RPMI8226 (cell line): ENCODE results near the gene PEX10.
A peak's percentile ranks its signal among the peaks of the same experiment; 100 is the strongest.
"Not testable (repeated sequence)": the region's sequence is repeated elsewhere in the genome, so short reads cannot be mapped to it uniquely, and the experiment has no call there.

Source experiments
- DNase-seq: peaks from one replicate; pipeline ENCODE4 v3.0.0-alpha.2; 2015

PEX10 gene

GRCh38 chr1:2412395-2412772 is at the start of gene PEX10:
TSS of gene PEX10 (minus strand) at chr1:2412564. CDS start at chr1:2412502, 62 bp downstream.
- peak; percentile 99 for DNase-seq

- DNase-seq, result no peak
Measured at GRCh38 chr1:2460996-2461751, 48.8 kb upstream of the PEX10 start.

- DNase-seq, result peak; percentile 57
Measured at GRCh38 chr1:2460203-2460602, 47.8 kb upstream of the PEX10 start.

DNA sequence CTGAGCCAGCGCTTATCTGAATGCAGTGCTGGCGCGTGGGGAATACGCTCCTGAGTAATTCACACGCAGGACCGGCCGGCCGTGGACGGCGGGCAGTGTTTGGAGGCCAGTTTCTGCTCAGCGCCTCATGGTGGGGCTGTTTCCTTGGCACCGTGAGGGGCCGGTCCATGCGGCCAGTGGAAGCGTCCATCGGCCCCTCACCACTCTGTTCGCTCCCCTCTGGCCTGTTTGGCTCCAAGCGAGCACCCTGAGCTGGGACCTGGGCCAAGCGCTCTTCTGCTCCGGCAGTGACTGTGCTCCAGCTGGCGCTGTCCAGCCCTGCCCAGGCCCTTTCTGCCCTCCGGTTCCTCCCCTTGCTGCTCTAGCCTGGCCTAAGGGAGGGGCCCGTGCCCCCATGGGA is 47.4 kb upstream of the PEX10 start:
- DNase-seq, result peak; percentile 67

GRCh38 chr1:2459102-2459753 is 46.9 kb upstream of the PEX10 start:
- not testable (repeated sequence) for DNase-seq

DNA sequence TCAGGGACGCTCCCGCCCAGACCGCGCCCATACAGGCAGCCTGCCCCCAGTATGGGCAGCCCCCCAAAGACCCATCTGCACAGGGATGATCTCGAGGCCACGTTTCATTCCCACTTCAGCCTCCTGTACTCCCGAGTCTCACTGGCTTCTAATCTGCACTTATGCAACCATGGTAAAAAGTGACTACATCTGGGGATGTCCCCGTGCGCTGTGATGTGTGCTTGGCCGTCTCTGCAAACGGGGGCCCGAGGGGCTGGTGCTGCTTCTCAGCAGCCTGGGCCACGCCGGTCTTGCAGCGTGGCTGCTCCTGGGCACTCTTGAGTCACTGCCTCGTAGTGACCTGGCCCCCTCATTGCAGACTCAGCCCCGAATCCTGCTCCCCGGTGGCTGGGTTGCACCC is 46.3 kb upstream of the PEX10 start:
- DNase-seq, result no peak

DNA sequence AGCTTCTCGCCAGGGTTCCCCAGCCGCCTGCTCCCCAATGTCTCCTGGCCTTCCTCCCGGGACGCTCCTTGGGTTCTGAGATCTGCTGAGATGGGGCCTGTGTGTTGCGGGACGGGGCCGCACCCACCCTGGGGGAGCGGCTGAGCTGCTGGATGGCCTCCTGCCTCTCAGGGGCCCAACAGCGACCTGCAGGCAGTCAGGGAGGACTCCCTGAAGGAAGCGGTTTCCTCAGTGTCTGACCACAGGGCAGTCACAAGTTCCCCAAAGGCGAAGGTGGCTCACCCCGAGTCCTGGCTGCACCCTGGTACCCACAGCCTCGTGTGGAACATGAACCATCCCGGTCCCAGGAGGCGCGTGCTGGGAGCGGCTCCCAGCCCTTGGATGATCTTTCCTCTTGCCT is 45.1 kb upstream of the PEX10 start:
- no peak for DNase-seq

DNA sequence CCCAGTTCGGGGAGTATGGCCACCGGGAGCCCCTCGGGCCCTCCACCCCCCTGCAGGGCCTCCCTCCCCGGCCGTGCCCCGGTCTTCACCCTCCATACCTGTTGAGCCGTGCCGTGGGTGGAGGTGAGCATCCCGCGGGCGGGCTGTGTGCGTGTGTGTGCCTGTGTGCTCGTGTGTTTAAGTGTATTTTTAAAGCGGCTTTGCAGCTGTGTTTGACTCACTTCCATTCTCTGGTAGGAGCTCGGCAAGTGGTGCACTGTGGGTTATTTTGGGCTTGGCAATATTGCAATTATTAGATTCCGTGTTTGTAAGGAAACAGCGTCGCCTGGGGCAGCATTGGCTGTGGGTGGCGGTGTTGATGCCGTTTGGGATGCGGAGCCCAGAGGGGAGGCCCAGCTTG is 43.4 kb upstream of the PEX10 start:
- peak; percentile 71 for DNase-seq

- DNase-seq, result no peak
Measured at GRCh38 chr1:2454227-2454626, 41.9 kb upstream of the PEX10 start.

DNA sequence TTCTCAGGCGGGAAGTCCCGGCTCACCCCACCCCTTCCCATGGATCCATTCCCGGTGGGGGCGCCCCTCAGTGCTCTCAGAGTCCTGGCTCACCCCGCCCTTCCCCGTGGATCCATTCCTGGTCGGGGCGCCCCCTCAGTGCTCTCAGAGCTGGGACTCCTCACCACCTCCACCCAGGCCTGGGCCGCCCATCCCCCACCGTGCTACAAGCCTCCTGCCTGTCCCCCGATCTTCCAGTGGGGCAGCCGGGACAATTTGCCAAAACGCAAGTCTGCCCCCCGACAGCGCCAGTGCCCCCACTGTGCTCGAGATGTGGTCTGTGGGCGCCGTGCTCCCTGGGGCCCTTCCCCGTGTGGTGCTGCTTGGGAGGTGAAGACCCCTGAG is 40.6 kb upstream of the PEX10 start:
- no peak for DNase-seq

- DNase-seq, result no peak
Measured at GRCh38 chr1:2452201-2452931, 40.0 kb upstream of the PEX10 start.

DNA sequence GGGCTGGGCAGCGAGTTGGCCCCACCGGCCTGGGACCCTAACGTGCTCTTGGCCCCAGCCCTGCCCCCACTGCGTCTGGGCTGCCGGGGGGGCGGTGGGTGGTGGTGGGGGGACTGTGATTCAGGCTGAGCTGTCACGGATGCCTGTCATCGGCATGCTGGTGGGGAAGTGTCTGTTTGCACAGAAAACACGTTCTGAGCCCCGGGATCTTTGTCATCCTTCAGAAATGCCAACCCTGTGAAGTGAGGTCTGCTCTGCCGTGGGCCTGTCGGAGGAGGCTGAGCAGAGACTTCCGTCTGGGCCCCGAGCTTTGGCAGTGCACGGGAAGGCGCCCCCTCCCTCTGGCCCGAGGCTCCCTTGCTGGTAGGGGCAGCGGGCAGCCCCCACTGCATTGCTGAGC is 39.4 kb upstream of the PEX10 start:
- DNase-seq, result no peak

GRCh38 chr1:2449636-2450454 is 37.5 kb upstream of the PEX10 start:
- DNase-seq, result no peak

DNA sequence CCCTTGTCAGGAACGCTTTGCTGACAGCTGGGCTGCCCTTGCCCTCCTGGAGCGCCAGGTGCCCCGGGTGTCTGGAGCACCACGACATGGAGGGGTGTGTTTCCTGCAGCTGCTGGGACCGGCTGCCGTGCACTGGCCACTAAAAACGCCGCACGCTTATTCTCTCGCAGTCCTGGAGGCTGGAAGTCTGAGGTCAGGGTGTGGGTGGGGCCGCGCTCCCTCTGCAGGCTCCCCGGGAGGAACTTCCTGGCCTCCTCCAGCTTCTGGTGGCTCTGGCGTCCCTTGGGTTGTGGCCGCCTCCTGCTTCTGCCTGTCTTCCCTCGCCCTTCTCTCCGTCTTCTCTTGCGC is 35.7 kb upstream of the PEX10 start:
- DNase-seq, result peak; percentile 63

- no peak for DNase-seq
Measured at GRCh38 chr1:2447276-2448097, 35.1 kb upstream of the PEX10 start.

- no peak for DNase-seq
Measured at GRCh38 chr1:2446861-2447260, 34.5 kb upstream of the PEX10 start.

GRCh38 chr1:2446394-2446793 is 34.0 kb upstream of the PEX10 start:
- no peak for DNase-seq

- no peak for DNase-seq
Measured at GRCh38 chr1:2445823-2446215, 33.5 kb upstream of the PEX10 start.

DNA sequence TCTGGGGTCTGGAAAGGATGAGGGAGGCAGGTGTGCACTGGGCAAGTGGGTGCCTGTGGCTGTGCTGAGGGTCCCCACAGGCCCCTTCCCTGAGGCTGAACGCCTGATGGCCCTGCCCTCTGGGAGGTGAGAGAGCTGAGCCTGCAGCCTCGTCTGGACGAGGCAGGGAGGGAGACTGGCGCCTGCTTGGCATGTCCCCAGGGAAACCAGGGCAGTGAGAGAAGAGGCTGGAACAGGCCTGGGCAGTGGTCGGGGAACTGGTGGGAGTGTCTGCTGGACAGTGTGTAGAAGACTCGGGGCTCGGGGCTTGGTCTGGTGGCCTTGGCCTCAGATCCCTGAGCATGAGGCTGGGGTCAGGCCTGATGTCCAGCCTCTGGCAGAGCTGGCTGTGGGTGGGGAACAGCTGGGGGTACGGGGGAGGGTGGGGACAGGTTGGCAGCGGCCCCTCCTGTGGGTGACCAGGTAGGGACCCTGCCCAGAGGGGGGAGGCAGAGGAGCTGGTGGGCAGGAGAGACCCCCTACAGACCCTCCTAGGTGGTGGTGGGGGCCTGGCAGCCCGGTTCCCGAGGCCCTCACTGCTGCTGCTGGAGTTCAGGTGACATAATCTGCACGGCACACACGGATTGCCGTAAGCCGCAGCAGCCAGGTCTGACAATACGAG is 32.9 kb upstream of the PEX10 start:
- DNase-seq, result no peak

GRCh38 chr1:2444138-2444591 is 31.8 kb upstream of the PEX10 start:
- DNase-seq, result no peak

DNA sequence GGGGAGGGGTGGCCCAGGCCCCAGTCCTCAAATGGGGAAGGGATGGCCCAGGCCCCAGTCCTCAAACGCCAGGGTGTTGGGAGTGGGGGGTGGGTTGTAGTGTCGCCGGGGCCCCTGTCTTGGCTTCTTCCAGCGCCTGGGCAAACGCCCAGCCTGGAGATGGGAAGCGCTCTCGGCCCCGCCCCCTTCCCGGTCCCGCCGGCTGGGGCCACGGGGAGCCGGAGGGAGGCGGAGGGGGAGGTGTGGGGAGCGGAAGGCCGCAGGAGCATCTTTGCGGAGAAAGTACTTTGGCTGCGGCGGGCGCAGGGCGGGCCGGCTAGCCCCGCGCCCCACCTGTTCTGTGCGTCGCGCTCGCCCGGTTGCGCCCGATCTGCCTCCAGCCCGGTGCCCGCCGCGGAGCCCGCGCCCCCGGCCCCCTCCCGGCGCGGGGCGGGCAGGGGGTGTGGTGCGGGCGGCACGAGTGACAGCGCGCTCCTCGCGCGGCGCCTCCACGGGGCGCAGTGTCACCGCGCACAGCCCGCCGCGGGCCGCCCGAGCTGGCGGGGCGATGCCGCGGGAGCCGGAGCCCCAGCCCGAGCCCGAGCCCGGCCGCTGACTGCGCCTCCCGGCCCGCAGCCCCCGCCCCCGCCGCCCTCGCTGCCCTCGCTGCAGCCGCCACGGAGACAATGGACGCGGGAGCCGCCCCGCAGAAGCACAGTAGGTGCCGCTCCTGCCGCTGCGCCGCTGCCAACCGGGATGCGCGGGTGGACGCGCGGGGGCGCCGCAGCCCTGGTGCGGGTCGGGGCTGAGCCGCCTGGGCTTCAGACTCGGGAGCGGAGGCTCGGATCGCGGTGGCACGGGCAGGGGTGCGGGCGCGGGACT is 31.1 kb upstream of the PEX10 start:
- DNase-seq, result peak; percentile 40
